NOMO-1 treated with DMSO at 0.1 percent for 48 hours (cell line): ENCODE results near the gene MARCO.

Source experiments
- DNase-seq: peaks from one replicate; lab custom pipeline; 2025; ENCODE audit not compliant: unreplicated experiment; lab: John Stamatoyannopoulos, UW

Gene MARCO, protein sequence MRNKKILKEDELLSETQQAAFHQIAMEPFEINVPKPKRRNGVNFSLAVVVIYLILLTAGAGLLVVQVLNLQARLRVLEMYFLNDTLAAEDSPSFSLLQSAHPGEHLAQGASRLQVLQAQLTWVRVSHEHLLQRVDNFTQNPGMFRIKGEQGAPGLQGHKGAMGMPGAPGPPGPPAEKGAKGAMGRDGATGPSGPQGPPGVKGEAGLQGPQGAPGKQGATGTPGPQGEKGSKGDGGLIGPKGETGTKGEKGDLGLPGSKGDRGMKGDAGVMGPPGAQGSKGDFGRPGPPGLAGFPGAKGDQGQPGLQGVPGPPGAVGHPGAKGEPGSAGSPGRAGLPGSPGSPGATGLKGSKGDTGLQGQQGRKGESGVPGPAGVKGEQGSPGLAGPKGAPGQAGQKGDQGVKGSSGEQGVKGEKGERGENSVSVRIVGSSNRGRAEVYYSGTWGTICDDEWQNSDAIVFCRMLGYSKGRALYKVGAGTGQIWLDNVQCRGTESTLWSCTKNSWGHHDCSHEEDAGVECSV

DNA sequence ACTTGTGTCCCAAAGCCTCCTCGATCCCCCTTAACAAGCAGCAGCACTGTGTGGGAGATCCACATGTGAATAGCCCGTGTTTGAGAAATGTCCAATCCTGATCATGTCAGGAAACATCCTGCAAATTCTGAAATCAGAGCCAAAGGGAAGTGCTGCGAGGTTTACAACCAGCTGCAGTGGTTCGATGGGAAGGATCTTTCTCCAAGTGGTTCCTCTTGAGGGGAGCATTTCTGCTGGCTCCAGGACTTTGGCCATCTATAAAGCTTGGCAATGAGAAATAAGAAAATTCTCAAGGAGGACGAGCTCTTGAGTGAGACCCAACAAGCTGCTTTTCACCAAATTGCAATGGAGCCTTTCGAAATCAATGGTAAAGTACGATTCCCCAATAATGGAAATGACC is at the start of gene MARCO:
TSS of gene MARCO (plus strand) at position 164 of the 400 bp plus-strand sequence. CDS start at position 271, 107 bp downstream.
- no peak for DNase-seq

DNA sequence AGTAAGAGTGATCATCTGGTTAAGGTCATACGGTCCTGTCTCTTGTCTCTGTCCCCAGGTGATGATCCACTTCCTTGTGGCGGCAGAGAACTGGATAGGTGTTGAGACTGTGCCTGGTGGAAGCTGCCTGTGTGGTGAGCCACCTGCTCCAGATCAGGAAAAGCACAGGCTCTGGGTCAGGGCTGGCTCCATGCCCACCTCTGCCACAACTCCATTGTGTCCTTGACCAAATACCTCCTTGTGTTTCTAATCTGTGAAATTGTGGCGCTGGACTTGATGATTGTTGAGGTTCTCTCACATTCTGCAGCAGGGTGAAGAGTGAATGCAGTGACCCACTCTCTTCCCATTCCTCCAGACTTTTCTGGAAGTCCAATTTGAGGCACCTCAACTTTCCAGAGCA is 48.9 kb upstream of the MARCO start:
- no peak for DNase-seq

DNA sequence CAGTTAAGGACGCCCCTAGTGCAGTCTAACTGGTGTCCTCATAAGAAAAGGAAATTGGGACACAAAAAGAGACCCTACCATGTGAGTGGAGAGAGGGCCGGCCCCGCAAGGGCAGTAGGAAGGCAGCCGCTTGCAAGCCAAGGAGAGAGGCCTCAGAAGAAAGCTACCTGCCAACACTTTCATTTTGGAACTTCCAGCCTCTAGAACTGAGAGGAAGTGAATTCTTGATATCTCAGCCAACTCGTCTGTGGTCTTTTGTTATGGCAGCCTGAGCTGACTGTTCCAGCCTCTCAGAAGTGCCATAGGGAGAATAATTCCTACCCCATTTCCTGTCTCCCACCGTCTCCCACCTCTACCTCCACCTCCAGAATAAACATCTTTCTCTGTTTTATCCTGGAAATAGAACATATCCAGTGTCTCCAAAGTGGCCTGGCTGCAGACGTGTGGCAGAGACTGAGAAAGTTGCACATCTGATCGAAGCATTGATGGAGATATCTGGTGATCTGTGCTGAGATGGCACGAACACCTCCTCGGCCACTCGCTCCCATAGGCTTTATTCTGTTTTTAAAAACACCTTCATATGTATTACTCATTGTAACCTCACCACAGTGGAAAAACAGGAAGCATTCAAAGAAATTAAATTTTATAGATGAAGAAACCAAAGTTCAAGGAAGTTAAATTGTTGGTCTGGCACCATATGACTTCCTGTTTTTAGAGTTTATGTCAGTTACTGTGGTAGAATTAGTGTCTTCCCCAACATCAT is 39.5 kb upstream of the MARCO start:
- DNase-seq: peak; percentile 98

DNA sequence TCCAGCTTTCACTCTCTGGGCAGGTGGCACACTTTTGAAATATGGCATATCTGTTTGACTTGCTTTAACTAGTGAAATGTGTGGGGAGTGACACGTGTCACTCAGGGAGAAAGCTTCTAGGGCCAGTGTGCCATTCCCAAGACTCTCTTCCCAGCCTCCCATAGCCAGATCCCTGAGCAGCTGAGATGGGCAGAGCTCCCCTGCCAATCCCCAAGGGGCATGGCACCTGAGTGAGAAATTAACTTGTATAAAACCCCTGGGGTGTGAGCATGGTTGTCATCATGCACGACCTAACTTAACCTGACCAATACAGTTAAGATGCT is 39.0 kb upstream of the MARCO start:
- no peak for DNase-seq

DNA sequence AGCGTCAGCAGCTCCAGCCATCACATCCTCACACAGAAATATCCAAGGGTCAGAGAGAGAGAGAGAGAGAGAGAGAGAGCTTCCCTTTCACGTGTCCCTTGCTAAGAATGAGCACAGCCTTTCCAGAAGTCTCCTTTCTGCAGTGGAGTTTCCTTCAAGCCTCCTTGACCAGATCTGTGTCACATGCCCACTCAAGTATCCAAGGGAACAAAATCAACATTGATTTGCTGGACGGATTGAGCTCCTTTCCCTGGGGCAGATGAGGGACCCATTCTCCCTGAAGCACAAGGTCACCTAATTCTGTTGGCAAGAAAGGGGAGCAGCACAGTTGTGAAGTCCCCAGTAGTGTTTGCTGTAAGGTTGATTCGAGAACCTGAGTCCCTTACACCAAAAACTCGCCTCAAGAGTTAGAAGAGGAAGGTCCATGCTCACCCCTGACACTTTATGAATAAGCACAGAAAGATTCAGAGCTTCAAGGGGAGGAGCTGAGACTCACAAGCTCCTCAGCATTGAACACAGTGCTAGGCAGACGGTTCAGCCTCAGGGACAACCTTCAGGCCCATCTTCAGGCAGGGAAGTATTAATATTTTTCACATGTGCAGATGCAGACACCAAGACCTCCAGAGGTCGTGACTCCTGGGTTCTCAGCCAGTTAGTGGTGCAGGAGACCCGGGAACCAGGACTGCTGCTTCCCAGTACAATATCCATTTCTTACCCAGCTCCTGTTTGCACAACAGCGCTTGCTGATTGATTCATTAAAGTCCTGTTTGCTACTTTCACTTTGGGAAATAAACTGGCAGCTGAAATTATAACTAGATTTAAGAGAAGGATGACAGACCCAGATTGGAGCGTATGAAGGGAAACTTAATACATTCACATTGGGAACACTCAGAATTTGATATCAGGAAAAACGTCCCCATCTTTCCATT is 38.2 kb upstream of the MARCO start:
- no peak for DNase-seq

DNA sequence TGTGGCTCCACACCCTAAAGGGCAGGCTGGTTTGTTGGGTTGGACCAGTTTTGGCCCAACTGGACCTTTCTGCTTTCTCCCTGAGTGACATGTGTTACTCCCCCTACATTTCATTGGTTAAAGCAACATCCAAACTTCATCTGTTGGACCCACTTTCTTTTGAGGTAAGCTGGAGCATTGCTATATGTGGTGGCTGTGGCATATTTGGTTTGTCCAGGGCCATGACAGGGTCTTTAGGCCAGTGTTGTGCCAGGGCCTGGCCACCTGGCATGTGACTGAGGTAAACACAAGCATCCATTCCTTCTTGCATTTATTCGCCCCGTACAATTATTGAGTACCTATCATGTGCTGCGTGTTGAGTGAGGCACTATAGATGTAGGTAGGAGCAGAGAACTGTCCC is 36.8 kb upstream of the MARCO start:
- no peak for DNase-seq

DNA sequence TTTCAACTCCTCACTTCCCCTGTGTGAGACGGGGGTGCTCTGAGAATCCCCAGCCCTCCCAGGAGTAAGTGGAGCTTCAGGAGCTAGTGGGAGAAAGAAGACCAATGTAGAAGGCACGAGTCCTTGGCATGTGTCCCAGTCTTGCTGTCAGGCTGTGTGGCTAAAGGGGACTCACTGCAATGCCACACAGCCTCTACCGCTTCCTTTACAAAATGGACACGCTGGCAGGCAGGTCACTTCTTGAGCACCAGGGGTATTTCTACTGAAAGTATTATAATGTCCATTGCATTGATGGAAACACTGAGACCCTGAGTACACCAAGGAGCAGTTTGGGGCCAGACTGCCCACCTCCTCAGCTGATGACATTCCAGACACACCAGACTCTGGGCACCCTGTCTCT is 35.8 kb upstream of the MARCO start:
- no peak for DNase-seq

DNA sequence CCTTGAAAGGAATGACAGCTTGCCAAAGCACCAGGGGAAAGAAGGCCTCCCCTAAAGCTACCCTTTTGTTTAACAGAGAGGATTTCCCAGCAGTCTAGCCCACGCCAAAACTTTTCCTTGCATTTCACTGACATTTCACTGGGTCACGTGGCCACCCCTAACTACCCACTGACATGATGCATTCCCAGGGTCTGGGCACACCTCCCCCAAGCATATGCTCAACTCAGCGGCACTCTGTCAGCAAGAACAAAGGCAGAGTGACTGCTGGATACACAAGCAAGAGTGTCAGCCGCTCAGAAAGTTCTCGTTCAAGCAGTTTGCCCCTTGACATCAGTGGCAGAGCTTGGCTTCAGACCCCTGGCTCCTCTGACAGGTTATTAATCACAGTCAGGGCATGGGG is 34.2 kb upstream of the MARCO start:
- no peak for DNase-seq

DNA sequence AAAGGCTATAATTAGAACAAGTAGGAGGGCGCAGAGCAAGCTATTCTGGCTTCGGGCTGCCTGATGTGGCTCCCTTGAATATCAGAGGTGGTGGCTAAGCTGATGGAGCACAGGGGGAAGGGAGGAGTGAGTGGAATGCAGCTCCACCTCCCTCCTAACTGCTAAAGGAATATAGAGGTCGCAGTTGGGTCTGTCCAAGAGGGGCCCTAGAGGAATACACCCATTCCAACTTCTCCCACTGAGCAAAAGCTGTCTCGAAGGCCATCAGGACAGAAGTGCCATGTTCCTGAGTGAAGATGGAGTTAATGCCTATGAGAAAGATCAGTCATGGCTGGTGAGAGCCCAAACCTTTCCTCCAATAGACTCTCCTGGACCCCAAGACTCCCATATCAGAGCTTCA is 32.8 kb upstream of the MARCO start:
- DNase-seq: no peak

DNA sequence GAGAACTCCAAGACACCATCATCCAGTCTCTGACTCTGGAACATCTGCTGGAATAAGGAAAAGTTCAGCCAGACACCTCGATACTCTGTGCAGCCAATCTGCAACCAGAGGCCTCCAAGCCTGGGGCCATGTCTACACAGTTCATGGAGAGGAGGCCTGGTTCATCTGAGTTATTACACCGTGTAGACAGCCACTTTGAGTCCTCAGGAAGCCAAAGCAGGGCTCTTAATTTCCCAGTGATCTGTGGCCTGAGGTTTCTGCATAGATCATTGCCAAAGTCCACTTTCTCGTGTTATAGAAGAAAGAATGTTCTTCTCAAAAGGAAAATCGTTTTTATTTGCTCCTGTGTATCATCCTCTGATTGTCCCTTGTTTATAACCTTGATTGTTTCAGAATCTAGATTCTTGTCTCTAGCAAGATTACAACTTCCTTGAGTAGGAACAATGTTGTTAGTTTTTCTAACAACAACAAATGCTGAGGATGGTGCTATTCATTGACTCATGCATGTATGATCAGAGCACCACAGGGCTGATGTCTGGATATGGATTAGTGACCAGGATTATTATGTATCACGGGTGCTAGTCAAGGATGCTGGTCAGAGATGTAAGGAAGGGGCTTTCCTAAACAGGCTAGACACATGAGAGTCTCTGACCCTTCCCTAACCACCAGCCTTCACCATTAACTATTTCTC is 30.7 kb upstream of the MARCO start:
- no peak for DNase-seq

DNA sequence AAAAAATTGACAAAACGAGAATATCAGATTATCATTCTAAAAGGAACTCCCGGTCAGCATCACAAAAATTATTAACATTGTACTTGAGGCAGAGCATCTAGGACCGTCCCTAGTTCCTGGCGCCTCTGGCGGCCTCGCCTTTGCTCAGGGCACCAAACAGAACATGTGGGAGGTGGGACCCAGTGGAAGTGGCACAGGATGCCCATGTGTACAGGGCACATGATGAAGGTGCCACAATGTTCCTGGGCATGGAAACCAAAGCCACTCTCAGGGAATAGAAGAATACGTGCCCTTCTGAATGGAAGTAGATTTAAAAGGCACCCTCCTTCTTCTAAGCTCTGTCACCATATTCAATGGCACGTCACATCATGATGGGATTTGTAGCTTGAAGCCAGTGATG is 30.1 kb upstream of the MARCO start:
- no peak for DNase-seq

DNA sequence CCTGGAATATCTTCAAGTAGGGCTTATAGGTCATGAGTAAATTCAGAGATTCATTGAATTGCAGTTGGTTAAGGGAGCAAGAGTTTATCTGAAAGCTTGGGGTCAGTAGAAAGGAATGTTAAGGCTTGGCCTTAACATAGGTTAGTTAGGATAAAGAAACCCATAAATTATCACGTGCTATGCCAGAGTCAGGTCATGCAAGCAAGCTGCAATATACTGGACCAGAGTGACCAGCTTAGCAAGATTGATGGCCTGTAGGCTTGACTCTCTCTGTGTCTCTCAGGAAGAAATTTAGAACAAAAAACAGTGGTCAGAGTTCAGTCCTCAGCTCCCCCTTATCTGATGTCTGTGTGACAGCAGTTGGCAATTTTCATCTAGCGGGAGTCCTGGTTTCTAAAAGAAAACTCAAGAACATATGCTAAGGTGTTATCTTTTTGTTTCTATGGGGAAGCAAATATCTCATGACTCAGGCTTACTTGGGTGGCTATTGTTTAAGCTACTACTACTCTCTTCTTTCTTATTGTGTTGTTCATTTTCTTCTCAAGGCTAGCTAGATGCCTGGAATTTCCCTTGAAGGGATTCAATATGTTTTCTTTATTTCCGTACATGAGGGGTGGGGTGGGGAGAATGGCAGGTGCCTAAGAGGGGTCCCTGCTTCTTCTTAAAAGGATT is 28.7 kb upstream of the MARCO start:
- DNase-seq: no peak

DNA sequence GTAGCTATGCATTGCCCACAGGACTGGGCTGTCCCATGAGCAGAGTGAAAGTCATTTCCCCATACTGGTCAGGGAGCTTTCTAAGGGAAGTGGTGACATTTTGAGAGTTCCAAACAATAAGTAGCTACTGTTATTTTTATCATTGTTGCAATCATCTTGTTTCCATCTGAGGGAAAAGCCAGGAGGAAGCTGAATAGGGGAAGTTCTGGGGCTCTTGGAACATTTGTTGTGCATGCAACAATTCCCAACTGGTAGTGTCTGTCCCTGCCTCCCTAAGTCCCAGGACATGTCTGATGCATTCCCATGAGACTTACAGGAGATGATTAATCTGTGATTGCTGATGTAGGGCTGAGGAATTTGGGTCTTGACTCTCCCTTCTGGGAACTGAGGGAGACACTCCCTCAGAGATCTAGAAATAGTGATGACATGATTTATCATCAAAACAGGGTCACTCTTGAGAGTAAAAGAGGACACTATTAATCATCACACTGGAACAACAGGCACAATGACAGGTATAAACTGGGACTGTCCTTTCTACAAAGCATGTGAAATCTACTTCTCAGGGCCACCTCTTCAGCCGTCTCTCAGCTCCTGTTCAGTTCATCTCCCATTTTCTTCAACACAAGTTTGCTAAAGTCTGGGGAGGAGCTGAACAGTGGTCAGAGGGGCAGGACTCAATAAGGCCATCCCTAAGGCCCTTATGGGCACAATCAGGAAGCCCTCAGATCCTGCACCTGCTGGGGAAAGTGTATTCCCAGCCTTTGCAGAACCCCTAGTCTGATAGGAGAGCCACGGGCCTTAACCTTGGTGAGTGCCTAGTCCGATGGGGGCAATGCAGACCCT is 28.0 kb upstream of the MARCO start:
- peak; percentile 18 for DNase-seq

DNA sequence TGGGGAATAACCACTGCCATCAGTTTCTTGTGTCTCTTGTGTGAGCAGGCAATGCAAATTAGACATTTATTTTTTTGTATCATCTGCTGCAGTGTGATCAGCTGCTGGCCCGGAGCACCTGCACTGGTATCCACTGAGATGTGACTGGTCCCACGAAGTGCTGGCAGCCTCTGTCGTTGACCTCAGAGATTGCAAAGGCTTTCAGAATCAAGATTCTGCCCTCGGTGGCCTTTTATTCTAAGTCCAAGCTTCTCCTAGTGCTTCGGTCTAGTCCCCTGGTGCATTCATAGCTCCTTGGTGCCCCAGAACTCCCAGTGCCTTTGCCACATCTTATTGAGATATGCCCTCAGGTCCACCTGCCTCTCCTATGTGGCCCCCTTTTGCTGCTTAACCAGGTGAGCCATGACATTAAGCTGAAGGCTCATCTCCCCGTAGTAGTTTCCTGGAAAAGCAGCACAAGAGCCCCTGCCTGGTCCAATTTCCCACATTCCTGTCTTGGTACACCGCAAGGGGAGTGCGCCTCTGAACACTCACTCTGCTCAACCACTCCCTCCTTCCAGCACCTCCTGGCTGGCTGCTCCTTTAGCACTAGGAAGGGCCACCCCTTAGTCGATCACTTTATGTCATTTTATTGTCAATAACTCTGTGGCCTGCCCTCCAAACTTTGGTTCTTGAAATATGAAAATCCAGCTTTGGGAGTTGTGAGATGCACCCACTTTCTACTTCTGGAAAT is 27.1 kb upstream of the MARCO start:
- DNase-seq: no peak

DNA sequence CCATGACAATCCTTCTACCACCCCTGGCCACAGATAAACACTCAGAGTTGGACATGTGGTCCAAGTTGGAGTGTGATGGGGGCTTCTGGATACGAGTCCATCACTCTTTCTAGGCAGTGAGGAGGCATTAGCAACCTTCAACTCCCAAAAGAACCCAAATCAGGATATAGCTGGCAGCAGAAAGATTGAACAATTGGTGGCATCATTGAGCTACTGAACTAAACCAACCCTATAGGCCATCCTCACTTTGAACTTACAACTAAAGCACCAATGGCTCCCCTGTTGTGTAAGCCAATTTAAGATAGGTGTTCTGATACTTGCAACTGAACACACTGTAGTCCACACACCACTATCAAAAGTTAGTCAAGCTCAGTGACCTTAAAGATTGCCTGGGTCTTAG is 24.0 kb upstream of the MARCO start:
- DNase-seq: no peak

DNA sequence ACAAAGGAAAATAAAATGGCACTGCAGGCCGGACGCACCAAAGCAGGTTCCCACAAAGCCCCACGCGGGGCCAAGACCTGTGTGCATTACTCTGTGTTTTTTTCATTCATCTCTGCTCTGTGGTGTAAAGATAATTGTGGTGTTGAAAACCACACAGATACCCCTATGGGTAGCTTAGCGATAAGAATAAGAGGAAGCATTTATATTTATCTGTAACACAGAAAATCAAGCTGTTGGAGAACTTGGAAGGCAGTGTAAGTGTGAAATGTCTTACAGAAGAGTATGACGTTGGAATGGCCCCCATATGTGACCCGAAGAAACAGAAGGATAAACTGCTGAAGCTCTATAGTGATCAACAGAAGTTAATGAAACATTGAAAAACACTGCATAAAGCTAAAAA is 20.3 kb upstream of the MARCO start:
- DNase-seq: peak; percentile 72

DNA sequence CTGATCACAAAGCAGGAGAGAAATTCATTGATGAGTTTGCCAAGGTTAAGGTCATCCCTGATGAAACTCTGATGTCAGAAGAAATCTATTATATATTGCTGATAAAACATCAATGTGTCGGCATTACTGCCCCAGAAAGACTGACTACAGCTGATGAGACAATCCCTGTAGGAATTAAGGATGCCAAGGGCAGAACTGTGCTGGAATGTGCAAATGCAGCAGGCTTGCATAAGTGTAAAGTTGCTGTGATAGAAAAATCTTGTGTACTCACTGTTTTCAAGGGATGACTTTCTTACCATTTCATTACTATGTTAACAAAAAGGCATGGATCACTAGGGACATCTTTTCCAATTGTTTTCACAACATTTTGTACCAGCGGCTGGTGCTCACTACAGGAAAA is 19.7 kb upstream of the MARCO start:
- no peak for DNase-seq

DNA sequence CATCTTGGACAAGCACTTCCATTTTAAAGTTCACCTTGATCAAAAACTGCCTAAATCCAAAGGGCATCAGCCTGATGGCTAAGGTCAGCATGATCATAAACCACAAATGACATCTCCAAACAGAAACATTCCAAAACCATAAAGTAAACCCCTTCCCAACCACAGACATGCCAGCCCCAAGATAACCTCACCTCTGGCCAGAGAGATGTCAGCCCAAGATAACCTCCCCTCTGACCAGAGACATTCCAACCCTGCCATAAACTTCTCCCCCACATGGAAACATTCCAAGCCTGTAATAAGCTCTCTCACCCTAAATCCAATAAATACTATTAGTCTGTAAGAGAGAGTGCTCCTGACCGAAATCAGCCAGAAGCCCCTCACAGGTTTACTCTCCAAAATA is 18.6 kb upstream of the MARCO start:
- DNase-seq: no peak

DNA sequence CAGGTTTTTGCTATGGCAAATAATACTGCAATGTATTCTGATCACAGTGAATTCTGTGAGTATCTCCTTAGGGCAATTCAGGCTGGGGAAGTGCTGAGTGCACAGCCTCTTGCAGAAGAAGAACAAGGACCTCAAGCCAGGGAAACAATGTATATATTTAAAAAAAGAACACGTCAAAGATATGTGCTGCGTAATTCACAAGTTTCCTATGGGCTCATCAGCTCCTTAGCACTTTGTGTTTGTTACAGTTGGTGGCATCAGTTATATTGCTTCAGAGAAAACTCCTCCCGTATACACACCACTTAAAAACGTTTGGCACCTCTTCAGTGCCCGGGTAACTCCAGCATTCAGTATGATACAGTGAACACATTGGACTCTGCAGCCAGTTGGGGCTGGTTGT is 16.5 kb upstream of the MARCO start:
- peak; percentile 15 for DNase-seq
